SK-N-SH treated with all-trans-retinoic acid at 6 μM for 48 hours (cell line): Measurements from ENCODE around the gene DIP2B.

Experiments used
- ISL1 ChIP-seq: fragments of 250-450 bp; sonication (Bioruptor Pico); IDR thresholded peaks from 2 replicates; pipeline ENCODE4 v2.1.2; 2022; ENCODE audit warnings: mild to moderate bottlenecking, moderate library complexity
- TCF4 ChIP-seq: fragments of 250-450 bp; sonication (Bioruptor Pico); IDR thresholded peaks from 2 replicates; pipeline ENCODE4 v1.8.0; 2021; ENCODE audit warnings: mild to moderate bottlenecking, moderate library complexity, borderline replicate concordance
- ZNF70 ChIP-seq: fragments of 450-650 bp; formaldehyde crosslinking; IDR thresholded peaks from 2 replicates; pipeline ENCODE4 v1.5.0; 2020; ENCODE audit warnings: mild to moderate bottlenecking, moderate library complexity
- TF ChIP-seq, protein P1 (sequence below): fragments of 250-450 bp; sonication (Bioruptor Pico); IDR thresholded peaks from 2 replicates; pipeline ENCODE4 v1.5.1; 2020; ENCODE audit warnings: low read depth, mild to moderate bottlenecking, moderate library complexity

DNA sequence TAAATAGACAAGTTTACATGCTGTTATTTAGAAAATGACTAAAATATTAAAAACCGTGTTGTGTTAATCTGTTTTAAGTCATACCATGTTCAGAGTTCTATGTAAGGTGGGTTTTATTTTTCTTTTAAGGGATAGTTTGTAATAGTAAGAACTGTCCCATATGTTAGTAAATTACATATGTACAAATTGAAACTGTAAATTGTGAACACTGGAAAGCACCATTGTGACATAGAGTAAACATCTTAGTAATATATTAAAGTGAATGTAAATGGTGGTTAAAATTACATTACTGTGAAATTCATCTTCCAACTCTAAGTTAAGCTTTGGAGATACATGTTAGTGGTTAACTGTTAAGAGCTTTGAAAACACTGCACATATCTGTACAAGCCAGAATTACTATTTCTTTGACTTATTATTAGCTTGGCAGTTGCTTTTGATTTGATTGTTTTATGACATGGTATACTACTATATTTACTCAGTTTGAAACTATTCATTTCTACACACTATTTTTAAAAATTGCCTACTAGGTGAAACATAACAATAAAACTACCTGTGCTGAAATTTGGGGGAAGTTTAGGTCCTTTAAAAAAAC, 27.4 kb upstream of the DIP2B start:
- TF ChIP-seq TCF4 (CRISPR knock-in tag) (no peak), ZNF70 (no peak), ISL1 (CRISPR knock-in tag) (no peak)
- TF ChIP-seq, protein P1, sequence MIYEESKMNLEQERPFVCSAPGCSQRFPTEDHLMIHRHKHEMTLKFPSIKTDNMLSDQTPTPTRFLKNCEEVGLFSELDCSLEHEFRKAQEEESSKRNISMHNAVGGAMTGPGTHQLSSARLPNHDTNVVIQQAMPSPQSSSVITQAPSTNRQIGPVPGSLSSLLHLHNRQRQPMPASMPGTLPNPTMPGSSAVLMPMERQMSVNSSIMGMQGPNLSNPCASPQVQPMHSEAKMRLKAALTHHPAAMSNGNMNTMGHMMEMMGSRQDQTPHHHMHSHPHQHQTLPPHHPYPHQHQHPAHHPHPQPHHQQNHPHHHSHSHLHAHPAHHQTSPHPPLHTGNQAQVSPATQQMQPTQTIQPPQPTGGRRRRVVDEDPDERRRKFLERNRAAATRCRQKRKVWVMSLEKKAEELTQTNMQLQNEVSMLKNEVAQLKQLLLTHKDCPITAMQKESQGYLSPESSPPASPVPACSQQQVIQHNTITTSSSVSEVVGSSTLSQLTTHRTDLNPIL: no peak
